MG63 (cell line): ENCODE measurements around the gene RENBP. TPM values are rescaled to one million over a fixed set of nuclear protein-coding genes. Genes with fewer than 3 reads are reported as not detected.
"Not testable (repeated sequence)": the region's sequence is repeated elsewhere in the genome, so short reads cannot be mapped to it uniquely, and the experiment has no call there.

Experiments used
- DNase-seq: peaks from one replicate; pipeline ENCODE4 v3.0.0-alpha.2; 2020
- H3K27me3 ChIP-seq: fragments of 250-450 bp; sonication (Bioruptor Pico); 2 replicates; pipeline ENCODE4 v1.5.1; 2020; ENCODE audit warnings: mild to moderate bottlenecking, moderate library complexity
- H3K36me3 ChIP-seq: fragments of 250-450 bp; sonication (Bioruptor Pico); 2 replicates; pipeline ENCODE4 v1.5.1; 2020; ENCODE audit warnings: mild to moderate bottlenecking, moderate library complexity
- H3K4me3 ChIP-seq: fragments of 250-450 bp; sonication (Bioruptor Pico); 2 replicates; pipeline ENCODE4 v1.5.1; 2020; ENCODE audit warnings: mild to moderate bottlenecking, moderate library complexity
- H3K9me3 ChIP-seq: fragments of 250-450 bp; sonication (Bioruptor Pico); 2 replicates; pipeline ENCODE4 v1.5.1; 2020; ENCODE audit warnings: mild to moderate bottlenecking, moderate library complexity
- total RNA-seq: library from RNA; depleted of rRNA; stranded (reverse); fragments of >200 nt; shearing (Covaris generic); gene quantifications from 2 replicates; pipeline ENCODE4 v1.2.3, GENCODE V29; 2014; ENCODE audit warnings: low replicate concordance; rRNA removed

Gene RENBP
- not detected in 2 replicates for total RNA-seq

DNA sequence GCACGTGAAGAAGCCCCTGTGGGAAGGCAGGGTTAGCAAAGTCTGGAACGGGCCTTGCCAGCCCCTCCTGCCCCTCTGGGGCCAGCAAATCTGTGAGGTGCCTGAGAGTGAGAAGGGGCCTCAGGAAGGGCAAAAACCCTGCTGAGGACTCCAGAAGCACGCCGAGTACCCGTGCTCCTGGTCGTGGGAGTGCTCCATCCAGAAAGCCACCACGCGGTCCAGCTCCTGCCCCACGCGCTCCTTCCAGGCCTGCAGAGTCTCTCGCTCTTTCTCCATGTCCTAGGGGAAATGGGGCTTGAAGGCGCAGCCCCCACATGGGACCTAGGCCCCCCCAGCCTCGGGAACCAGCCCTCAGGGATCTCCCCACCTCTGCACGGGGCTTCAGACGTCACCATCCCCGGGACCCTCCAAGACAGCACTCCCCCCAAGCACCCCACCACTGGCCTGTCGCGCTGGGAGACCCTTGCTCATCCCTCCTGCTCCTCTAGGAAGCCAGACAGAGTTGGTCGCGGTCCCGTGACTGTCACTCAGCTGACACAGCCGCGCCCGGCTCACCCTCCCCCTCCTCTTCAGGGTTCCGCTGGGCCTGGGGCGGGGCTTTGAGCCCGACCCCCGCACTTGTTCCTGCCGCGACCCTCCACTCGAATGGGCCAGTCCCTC, at the start of gene RENBP:
Gene RENBP, minus strand, starts transcription at position 504 of the 660 bp plus-strand sequence. Its CDS starts 33 bp downstream, at position 471.
- Histone ChIP-seq H3K9me3 (no peaks in the 10 kb centered on the region), H3K4me3 (no peak within 1 kb of the TSS), H3K27me3 (no peaks in the 10 kb centered on the region), H3K36me3 (no peaks in the 10 kb centered on the region; the same call in 1 of the 2 replicates)
- no peak for DNase-seq

DNA sequence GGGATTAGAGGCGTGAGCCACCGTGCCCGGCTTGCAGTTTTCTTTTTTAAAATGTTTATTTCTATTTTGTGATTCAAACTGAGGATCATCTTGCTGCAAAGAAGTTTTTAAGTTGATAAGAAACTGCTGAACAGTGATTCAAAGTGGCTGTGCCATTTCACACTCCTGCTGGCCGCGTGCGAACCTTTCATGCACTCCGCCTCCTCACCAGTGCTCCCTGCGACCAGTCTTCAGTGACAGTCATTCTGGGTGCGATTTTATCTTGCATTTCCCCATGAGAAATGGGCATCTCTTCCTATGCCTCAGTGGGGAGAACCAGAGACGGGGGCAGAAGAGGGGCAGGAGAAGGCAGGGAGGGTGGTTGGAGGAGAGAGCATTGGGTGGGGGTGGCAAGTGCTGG, 49.5 kb upstream of the RENBP start:
- Histone ChIP-seq H3K4me3 (no peak overlapping the region), H3K9me3 (no peaks in the 10 kb centered on the region), H3K27me3 (no peaks in the 10 kb centered on the region), H3K36me3 (no peaks in the 10 kb centered on the region)
- no peak for DNase-seq

DNA sequence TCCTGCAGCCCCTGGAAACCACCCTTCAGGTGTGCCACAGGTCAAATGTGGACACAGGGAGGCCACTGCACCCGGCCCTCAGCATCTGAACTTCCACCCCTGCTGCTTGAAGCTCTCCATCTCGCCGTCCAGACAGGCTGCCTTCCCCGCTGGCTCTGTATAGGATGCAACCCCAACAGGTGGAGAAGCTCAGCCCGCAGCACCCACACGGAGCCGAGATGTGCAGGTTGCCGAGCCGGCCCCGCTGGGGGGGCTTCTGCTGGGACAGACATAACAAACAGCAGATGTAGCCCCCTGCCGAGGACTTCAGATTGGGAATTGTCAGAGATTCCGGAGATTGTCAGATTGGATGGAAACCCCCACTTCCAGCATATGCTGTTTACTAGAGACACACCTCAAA, 48.6 kb upstream of the RENBP start:
- Histone ChIP-seq H3K9me3 (no peaks in the 10 kb centered on the region), H3K4me3 (no peak overlapping the region), H3K36me3 (no peaks in the 10 kb centered on the region), H3K27me3 (no peaks in the 10 kb centered on the region)
- DNase-seq: no peak

DNA sequence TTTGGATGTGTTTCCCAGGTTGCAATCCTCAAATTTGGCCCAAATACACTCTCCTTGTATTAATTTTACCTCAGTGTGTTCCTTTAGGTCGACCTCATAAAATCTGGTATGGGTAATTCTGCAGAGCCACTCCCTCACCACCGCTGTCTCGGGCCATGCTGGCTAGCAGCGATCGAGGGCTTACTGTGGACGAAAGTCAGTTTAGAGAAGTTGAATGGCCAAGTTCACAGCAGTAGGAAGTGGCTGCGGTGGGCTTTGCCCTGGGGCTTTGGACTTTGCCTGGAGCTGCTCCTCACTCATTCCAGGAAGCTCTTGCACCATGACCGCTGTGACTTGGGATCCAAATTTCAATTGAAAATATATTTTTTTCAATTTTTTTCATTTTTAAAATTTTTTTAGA, 47.7 kb upstream of the RENBP start:
- no peak overlapping the region for H3K4me3 ChIP-seq
- H3K9me3 ChIP-seq: no peaks in the 10 kb centered on the region
- DNase-seq: no peak
- no peaks in the 10 kb centered on the region for H3K27me3 ChIP-seq
- H3K36me3 ChIP-seq: no peaks in the 10 kb centered on the region

DNA sequence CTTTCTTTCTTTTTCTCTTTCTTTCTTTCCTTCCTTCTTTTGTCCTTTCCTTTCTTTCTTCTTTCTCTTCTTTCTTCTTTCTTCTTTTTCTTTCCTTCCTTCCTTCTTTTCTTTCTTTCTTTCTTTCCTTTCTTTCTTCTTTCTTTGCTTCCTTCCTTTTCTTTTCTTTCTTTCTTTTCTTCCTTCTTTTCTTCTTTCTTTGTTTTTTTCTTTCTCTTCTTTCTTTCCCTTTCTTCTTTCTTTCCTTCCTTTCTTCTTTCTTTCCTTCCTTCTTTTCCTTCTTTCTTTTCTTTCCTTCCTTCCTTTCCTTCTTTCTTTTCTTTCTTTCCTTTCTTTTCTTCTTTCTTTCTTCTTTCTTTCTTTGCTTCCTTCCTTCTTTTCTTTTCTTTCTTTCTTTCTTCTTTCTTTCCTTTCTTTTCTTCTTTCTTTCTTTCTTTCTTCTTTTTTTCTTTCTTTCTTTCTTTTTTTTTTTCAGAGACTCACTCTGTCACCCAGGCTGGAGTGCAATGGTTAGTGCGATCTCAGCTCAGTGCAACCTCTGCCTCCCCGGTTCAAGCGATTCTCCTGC, 46.7 kb upstream of the RENBP start:
- no peak for DNase-seq
- Histone ChIP-seq H3K9me3 (no peaks in the 10 kb centered on the region), H3K27me3 (no peaks in the 10 kb centered on the region), H3K36me3 (no peaks in the 10 kb centered on the region), H3K4me3 (no peak overlapping the region)

DNA sequence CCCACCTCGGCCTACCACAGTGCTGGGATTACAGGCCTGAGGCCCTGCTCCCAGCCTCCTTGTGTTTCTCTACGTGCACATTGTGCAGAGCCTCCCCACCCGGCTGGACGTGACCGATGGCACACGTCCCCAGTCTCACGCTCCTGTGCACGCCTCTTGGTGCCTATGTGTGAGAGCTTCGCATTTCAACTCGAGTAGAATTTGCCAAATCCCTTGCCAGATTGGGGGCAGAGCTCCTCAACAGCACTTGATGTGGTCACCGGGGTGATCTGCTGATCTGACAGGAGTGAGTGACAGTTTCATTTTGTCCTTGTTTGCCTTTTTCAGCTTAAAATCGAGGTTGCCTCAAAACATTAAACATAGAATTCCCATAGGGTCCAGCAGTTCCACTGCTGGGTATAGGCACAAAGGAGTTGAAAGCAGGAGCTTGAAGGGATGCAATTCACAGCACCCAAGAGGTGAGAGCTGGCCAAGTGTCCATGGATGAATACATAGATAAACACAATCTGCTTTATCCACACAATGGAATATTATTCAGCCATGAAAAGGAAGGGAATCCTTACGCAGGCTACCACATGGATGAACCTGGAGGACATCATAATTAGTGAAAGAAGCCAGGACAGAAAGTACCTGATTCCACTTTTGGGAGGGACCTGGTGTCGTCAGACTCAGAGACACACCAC, 45.7 kb upstream of the RENBP start:
- H3K27me3 ChIP-seq: no peaks in the 10 kb centered on the region
- H3K4me3 ChIP-seq: no peak overlapping the region
- no peaks in the 10 kb centered on the region for H3K36me3 ChIP-seq
- no peak for DNase-seq
- H3K9me3 ChIP-seq: no peaks in the 10 kb centered on the region

DNA sequence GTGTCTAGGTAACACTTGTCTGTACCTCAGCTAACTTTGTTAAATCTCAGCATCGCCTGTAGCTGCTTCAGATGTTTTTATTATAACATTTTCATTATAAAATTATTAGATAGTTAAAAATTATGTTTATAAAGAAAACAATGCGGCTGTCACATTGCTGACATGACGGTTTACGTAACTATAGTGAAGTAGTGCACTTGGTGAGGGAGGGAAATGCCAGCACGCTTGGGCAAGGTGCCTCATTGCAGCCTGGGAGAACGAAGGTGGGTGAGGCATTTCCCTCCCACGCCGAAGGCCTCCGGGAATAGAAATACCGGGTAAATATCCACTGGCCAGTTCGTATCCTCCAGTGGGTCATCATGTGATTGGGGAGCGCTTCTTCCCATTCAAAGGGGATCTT, 44.0 kb upstream of the RENBP start:
- no peak for DNase-seq
- Histone ChIP-seq H3K27me3 (no peaks in the 10 kb centered on the region), H3K36me3 (no peaks in the 10 kb centered on the region), H3K9me3 (no peaks in the 10 kb centered on the region), H3K4me3 (no peak overlapping the region)

DNA sequence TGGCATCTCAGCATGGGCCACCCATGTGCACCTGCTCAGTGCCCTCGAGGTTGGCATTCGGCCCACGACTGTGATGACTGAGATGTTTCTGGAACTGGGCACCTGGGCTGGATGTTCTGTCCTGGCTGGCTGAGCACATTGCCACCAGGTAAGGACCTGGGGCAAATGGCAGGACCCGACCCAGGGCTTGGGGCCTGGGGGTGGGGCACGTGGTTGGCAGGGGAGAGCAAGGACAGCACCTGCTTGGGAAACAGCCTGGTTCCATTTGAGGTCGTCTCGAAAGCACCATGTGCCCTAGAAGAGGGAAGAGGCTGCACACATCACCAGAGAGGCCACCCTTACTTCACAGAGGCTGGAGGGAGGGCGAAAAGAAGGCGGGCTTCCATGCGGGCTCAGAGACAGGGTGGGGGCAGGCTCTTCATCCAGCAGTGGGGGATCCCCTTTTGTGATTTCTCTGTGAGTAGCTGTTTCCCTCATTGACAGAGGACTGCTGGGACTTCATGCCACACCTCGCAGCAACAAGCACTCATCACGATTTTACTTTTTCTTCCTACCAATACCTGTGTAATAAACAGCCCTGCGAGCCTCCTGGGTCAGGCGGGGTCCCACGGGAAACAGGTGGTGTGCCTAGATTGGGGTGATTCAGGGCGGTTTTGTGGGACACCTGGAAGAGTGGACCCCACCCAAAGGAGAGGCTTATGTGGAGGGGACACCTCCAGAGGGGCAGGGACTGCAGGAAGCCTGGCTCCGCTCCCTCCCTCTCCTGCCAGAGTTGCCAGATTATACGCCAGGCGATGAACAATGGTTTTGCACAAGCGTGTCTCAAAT, 40.1 kb upstream of the RENBP start:
- DNase-seq: no peak
- H3K4me3 ChIP-seq: no peak overlapping the region
- no peaks in the 10 kb centered on the region for H3K27me3 ChIP-seq
- H3K9me3 ChIP-seq: no peaks in the 10 kb centered on the region
- no peaks in the 10 kb centered on the region for H3K36me3 ChIP-seq

DNA sequence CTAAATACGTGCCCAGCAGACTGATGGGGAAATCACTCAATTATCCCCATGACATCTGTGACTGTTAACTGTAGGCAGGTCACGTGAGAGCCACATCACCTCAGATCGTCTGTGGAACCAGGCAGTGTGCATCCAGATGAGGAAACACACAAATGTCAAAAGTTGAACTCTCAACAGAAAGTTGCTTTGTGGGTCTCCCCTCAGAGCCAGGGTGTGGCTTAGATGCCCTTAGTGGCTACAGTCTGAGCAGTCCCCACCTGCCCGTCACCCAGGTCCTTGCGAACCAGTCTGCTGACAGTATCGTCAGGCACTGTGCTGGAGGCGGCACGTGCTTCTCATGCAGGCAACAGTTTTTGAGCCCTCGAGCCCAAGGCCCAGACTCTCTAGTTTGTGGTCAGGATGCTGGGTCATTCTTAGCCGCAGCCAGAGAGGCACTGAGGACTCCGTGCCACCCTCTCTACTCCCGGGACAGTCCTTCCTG, 38.9 kb upstream of the RENBP start:
- Histone ChIP-seq H3K27me3 (no peaks in the 10 kb centered on the region), H3K9me3 (no peaks in the 10 kb centered on the region), H3K4me3 (no peak overlapping the region), H3K36me3 (no peaks in the 10 kb centered on the region)
- no peak for DNase-seq

DNA sequence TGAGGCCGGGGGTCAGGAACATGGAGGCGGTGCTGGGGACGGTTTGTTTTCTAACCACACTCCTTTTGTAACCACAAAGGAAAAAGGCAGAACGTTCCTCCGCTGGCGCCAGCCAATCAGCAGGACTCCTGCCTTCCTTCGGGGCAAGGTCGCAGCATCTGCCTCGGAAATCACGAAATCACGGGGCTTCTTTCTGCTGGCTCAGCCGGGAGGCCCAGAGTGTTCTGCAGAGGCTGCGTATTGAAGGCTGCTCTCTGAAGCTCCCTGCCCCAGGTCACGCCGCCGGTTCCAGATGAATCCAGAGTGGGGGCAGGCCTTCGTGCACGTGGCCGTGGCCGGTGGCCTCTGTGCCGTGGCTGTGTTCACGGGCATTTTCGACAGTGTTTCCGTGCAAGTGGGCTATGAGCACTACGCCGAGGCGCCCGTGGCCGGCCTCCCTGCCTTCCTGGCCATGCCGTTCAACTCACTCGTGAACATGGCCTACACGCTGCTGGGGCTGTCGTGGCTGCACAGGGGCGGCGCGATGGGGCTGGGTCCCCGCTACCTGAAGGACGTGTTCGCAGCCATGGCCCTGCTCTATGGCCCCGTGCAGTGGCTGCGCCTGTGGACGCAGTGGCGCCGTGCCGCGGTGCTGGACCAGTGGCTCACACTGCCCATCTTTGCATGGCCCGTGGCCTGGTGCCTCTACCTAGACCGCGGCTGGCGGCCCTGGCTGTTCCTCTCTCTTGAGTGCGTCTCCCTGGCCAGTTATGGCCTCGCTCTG, 37.5 kb upstream of the RENBP start:
- Histone ChIP-seq H3K9me3 (no peaks in the 10 kb centered on the region), H3K4me3 (no peak overlapping the region), H3K27me3 (no peaks in the 10 kb centered on the region), H3K36me3 (no peaks in the 10 kb centered on the region)
- no peak for DNase-seq

DNA sequence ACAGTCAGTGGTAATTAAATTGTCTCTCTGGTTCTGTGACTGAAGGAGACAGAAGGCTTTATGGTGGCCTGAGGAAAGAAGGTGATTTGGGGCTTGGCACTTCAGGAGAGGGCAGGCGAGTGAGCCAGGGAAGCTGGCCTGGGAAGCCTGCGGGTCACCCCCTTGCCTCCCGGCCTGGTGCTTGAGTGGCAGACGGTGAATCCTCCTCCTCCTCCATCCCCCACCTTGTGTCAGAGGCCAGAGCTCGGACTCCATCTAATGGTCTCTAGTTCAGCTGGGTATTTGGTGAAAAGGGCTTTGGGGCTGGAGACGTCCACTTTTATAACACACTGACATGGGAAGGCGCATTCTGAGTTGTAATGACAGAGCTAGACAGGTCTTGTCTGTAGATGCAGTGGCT, 36.8 kb upstream of the RENBP start:
- no peaks in the 10 kb centered on the region for H3K36me3 ChIP-seq
- no peak for DNase-seq

DNA sequence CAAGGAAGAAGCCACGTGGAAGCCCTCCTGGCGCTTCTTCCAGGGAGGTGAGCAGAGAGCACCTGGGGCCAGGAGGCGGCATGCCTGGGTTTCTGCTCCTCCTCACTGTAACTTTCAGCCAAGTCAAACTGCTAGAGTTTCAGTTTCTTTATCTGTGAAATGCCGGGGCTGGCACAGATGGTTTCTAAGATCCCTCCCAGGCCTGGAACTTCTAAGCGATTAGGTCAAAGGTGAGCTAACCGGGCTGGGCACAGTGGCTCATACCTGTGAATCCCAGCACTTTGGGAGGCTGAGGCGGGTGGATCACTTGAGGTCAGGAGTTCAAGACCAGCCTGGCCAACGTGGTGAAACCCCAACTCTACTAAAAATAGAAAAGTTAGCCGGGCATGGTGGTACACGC, 36.0 kb upstream of the RENBP start:
- not testable (repeated sequence) for H3K9me3 ChIP-seq, H3K36me3 ChIP-seq, DNase-seq, H3K4me3 ChIP-seq, H3K27me3 ChIP-seq

More for the DNA sequence above, 36.8 kb upstream of the RENBP start:
- Histone ChIP-seq H3K9me3 (no peaks in the 10 kb centered on the region), H3K4me3 (no peak overlapping the region), H3K27me3 (no peaks in the 10 kb centered on the region)

DNA sequence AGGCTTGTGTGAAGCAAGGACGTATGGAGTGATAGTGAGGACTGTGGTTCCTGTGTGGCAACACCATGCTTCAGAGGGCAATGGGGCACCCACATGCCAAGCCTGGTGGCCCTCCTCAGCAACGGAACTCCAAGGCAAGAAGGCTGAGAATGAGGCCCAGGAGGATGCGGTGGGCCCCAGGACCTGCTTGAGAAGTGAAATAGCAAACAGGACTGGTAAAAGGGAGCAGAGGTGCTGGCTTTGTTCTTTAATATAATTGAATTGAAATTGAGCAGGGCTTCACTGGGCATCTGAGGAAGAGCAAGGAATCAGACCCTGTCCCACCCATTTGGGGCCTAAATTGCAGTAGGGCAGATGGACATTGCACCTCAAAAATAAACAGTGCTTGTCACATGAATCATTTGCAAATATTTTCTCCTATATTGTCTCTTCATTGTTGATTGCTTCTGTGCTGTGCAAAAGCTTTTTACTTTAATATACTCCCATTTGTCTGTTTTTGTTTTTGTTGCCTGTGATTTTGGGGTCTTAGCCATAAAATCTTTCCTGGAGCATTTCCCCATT, 30.4 kb upstream of the RENBP start:
- H3K27me3 ChIP-seq: no peaks in the 10 kb centered on the region
- no peaks in the 10 kb centered on the region for H3K9me3 ChIP-seq
- peaks cover 3% of the 10 kb centered on the region; the same call in 1 of the 2 replicates for H3K36me3 ChIP-seq
- H3K4me3 ChIP-seq: no peak overlapping the region
- no peak for DNase-seq

DNA sequence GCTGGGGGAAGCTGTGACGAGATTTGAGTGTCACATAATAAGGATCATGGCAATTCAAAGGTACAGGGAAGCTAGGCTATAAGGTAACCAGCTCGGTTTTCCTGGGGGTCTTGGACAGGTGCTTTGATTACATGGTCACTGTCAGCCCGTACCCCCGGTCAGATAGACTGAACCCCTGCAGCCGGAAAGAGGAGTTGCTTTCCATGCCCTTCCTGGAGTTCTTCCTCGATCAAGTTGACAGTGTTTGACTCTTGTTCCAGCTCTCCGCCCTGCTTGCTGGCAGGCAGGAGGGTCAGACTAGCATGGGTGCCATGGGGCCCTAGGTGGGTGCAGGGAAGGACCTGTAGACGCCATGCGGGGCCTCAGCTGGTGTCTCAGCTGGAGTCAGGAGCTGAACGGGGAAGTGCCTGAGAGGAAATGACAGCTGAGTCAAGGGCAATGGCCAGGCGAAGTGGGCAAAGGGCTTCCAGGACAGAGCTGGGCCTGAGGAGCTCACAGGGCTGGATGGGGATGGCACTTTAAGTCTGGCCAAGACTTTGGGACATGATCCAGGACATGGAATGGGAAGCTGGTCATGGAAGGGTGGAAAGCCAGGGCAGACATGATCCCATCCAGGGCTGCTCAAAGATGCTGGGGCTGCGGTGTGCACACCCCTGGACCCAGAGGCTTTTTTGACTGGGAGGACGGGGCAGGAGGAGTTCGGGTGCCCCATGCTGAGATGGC, 29.7 kb upstream of the RENBP start:
- H3K36me3 ChIP-seq: peaks cover 3% of the 10 kb centered on the region; the same call in 1 of the 2 replicates
- DNase-seq: no peak
- no peaks in the 10 kb centered on the region for H3K9me3 ChIP-seq
- no peak overlapping the region for H3K4me3 ChIP-seq
- H3K27me3 ChIP-seq: no peaks in the 10 kb centered on the region

DNA sequence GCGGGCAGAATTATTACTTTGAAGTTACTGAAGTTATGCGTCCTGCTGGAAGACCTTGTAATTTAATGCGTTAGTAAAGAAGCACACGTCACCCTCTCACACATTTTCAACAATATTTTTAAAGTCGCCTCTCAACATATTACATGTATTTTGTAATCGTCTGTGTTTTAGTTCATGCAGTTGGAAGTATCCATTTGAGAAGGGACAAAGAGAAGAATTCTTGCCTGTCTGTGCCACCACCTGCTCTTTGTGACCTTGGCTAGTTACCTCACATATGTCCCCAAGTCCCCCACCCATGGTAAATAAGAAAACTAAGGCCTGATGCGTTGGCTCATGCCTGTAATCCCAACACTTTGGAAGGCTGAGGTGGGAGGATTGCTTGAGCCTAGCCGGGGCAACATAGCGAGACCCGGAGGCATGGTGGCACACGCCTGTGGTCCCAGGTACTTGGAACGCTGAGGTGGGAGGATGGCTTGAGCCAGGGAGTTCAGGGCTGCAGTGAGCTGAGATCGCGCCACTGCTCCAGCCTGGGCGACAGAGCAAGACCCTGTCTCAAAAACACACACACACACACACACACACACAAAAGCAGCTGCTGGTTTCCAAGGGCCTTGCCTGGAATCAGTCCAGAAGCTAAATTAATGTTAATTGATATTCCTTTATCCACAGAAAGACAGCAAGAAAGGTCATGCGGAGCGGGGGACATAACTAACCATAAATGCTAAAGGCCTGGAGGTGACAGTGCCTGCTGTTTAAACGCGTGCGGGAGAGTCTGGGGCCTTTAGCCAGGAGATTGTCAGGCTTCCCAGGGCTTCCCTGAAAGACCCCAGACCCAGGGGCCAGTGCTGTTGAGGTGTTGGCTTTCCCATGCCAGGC, 28.9 kb upstream of the RENBP start:
- no peak for DNase-seq
- peak overlapping the region; percentile 70 for H3K4me3 ChIP-seq
- peaks cover 3% of the 10 kb centered on the region; the same call in 1 of the 2 replicates for H3K36me3 ChIP-seq
- no peaks in the 10 kb centered on the region for H3K9me3 ChIP-seq
- no peaks in the 10 kb centered on the region for H3K27me3 ChIP-seq
